ENCODE measurements around the gene COL4A2.
A peak's percentile ranks its signal among the peaks of the same experiment; 100 is the strongest.

Gene COL4A2

GRCh38 chr13:110388108-110388943 is 81.2 kb downstream of the COL4A2 start (continued):
- peak; percentile 81 for TF ChIP-seq ZNF362 (tag by site-specific recombination; IDR thresholded peaks at IDR 0.05)
- TF ChIP-seq SALL2 (tag by site-specific recombination; IDR thresholded peaks at IDR 0.05; ENCODE audit: borderline replicate concordance), result no peak
- no peak for TF ChIP-seq ZNF138 (tag by site-specific recombination; IDR thresholded peaks at IDR 0.05; ENCODE audit: borderline replicate concordance)
- peak; percentile 61 for TF ChIP-seq ZBTB17 (tag by site-specific recombination; IDR thresholded peaks at IDR 0.05)
- TF ChIP-seq IKZF3 (tag by site-specific recombination; IDR thresholded peaks at IDR 0.05), result peak; percentile 32; the same call in 1 of the 2 replicates
- TF ChIP-seq ZNF184 (tag by site-specific recombination; IDR thresholded peaks at IDR 0.05), result no peak
- peak; percentile 87 for TF ChIP-seq GLIS1 (tag by site-specific recombination; IDR thresholded peaks at IDR 0.05)
- TF ChIP-seq ZNF549 (tag by site-specific recombination; IDR thresholded peaks at IDR 0.05), result no peak
- TF ChIP-seq ZNF677 (tag by site-specific recombination; IDR thresholded peaks at IDR 0.05), result no peak
- 0 out of 2 replicates have a peak, but pooled peaks have one; percentile 18 for TF ChIP-seq YY1 (tag by site-specific recombination; IDR thresholded peaks at IDR 0.05)
- peak; percentile 92 for TF ChIP-seq ZNF600 (tag by site-specific recombination; IDR thresholded peaks at IDR 0.05)
- TF ChIP-seq ZBTB44 (tag by site-specific recombination; IDR thresholded peaks at IDR 0.05), result peak; percentile 86
- 0 out of 2 replicates have a peak, but pooled peaks have one; percentile 15 for TF ChIP-seq ZBTB21 (tag by site-specific recombination; IDR thresholded peaks at IDR 0.05)
- peak; percentile 47; the same call in 1 of the 2 replicates for TF ChIP-seq ZBTB8A (tag by site-specific recombination; IDR thresholded peaks at IDR 0.05)
- peak; percentile 39; the same call in 1 of the 2 replicates for TF ChIP-seq KLF10 (tag by site-specific recombination; IDR thresholded peaks at IDR 0.05)
- TF ChIP-seq TCF7L2 (IDR thresholded peaks at IDR 0.05; ENCODE audit: borderline replicate concordance, low read depth, low read length), result peak; percentile 86
- TF ChIP-seq ZNF558 (tag by site-specific recombination; IDR thresholded peaks at IDR 0.05), result no peak
- peak; percentile 26 for TF ChIP-seq ZBTB26 (tag by site-specific recombination; optimal IDR thresholded peaks at IDR 0.05)

- Histone ChIP-seq H3K4me1 (ENCODE audit: control insufficient read depth, insufficient read depth, low read length) (peaks cover 11% of the 10 kb centered on the region), H3K27ac (ENCODE audit: extremely low read depth, low read depth, low read length) (no peak overlapping the region), H3K4me3 (ENCODE audit: low read depth, low read length) (no peak overlapping the region), H3K9me3 (ENCODE audit: control insufficient read depth, insufficient read depth, low read depth, low read length) (no peaks in the 10 kb centered on the region), H3K36me3 (ENCODE audit: control insufficient read depth in 2 of 2, insufficient read depth in 1 of 2, low read length in 2 of 2) (no peaks in the 10 kb centered on the region)
- ChIA-PET CTCF (interaction anchor here (1.7 kb wide), 1 partner anchor 21 kb away, joined by 5 read pairs; no protein-coding TSS in a partner anchor), POLR2A (no interaction called here)
- no peak for TF ChIP-seq ZSCAN5A (tag by site-specific recombination; IDR thresholded peaks at IDR 0.05)
- no peak for TF ChIP-seq ZNF10 (tag by site-specific recombination; IDR thresholded peaks at IDR 0.05)
- no peak for TF ChIP-seq ZBTB49 (tag by site-specific recombination; IDR thresholded peaks at IDR 0.05; ENCODE audit: low read depth)
- no peak for TF ChIP-seq ZNF549 (tag by site-specific recombination; IDR thresholded peaks at IDR 0.05)
- TF ChIP-seq ZBTB20 (tag by site-specific recombination; IDR thresholded peaks at IDR 0.05), result no peak
- no peak for TF ChIP-seq ZNF146 (tag by site-specific recombination; IDR thresholded peaks at IDR 0.05)
- TF ChIP-seq ZNF658 (tag by site-specific recombination; IDR thresholded peaks at IDR 0.05), result no peak
- no peak for TF ChIP-seq ZNF221 (tag by site-specific recombination; IDR thresholded peaks at IDR 0.05; ENCODE audit: borderline replicate concordance)
- TF ChIP-seq ZSCAN18 (tag by site-specific recombination; IDR thresholded peaks at IDR 0.05), result no peak
- TF ChIP-seq ZNF629 (tag by site-specific recombination; IDR thresholded peaks at IDR 0.05), result no peak
- no peak for TF ChIP-seq ZNF701 (tag by site-specific recombination; IDR thresholded peaks at IDR 0.05)
Observed at GRCh38 chr13:110390567-110390966, 83.5 kb downstream of the COL4A2 start.
